Gastroesophageal sphincter (tissue), 4 donors: Measurements from ENCODE around the gene DKK2. TPM values are rescaled to one million over a fixed set of nuclear protein-coding genes. Genes with fewer than 3 reads are reported as not detected.

Source experiments
- ATAC-seq: fragments of 150-250 bp; one replicate; pipeline ENCODE4 v1.9.1; 2016; ENCODE audit warnings: mild to moderate bottlenecking, moderate library complexity
- H3K27ac ChIP-seq, 4 donors: fragments of 200-600 bp; sonication (generic) in 3 of 4; 1 replicate in 3 of 4; 2 replicates in 1 of 4; pipeline ENCODE4 v1.5.1; 2016 to 2019
- H3K27me3 ChIP-seq: fragments of 200-600 bp; sonication (generic); one replicate; pipeline ENCODE4 v1.5.1; 2019
- H3K36me3 ChIP-seq, 2 donors: fragments of 200-600 bp; sonication (generic); one replicate each; pipeline ENCODE4 v1.5.1; 2019; ENCODE audit warnings: control low read depth in 1 of 2
- H3K4me1 ChIP-seq, 3 donors: fragments of 200-600 bp; sonication (generic); 1 replicate in 2 of 3; 2 replicates in 1 of 3; pipeline ENCODE4 v1.5.1; 2016 to 2019; ENCODE audit warnings: control low read depth in 2 of 3
- H3K4me3 ChIP-seq, 2 donors: fragments of 200-600 bp; sonication (generic); one replicate each; pipeline ENCODE4 v1.5.1; 2019; ENCODE audit warnings: mild to moderate bottlenecking in 1 of 2, moderate library complexity in 1 of 2
- H3K9me3 ChIP-seq, 3 donors: fragments of 200-600 bp; sonication (generic); one replicate each; pipeline ENCODE4 v1.5.1; 2017 to 2019; ENCODE audit warnings: control low read depth in 2 of 3
- CTCF ChIP-seq, 4 experiments: fragments of 200-600 bp in 2 of 4; fragments of 450-650 bp in 2 of 4; sonication (generic) in 1 of 4; IDR thresholded peaks; one replicate each; pipeline ENCODE4 v1.5.1; 2017 to 2019; ENCODE audit warnings: antibody characterized with exemption in 4 of 4, mild to moderate bottlenecking in 2 of 4, moderate library complexity in 2 of 4
- EP300 ChIP-seq: sonication (generic); formaldehyde crosslinking; IDR thresholded peaks from one replicate; pipeline ENCODE4 v1.6.1; 2017; ENCODE audit warnings: antibody characterized with exemption, mild to moderate bottlenecking
- POLR2A ChIP-seq, 2 donors: fragments of 450-650 bp; IDR thresholded peaks; one replicate each; pipeline ENCODE4 v1.6.1; 2017; ENCODE audit warnings: antibody characterized with exemption in 2 of 2, mild to moderate bottlenecking in 2 of 2, moderate library complexity in 1 of 2
- POLR2AphosphoS5 ChIP-seq: sonication (generic); formaldehyde crosslinking; IDR thresholded peaks from one replicate; pipeline ENCODE4 v1.6.1; 2017; ENCODE audit warnings: antibody characterized with exemption
- WGBS, 2 donors: methylation state at CpG; one replicate each; pipeline ENCODE4 v1.1.5; 2018; ENCODE audit warnings: low coverage in 1 of 2; 5-methylcytosine and 5-hydroxymethylcytosine counted together
- total RNA-seq, 4 donors: library from RNA; depleted of rRNA; stranded (reverse); fragments of >200 nt; gene quantifications; one replicate each; pipeline ENCODE4 v1.1.0, GENCODE V29; 2016

DKK2 gene
- total RNA-seq, 4 donors from 2014 or later, result 0.27 to 1.8 (median 0.27) TPM; not detected in 1

GRCh38 chr4:107008115-107008514 lies 28.0 kb downstream of the DKK2 start:
- Histone ChIP-seq H3K27ac (no peak overlapping the region), H3K36me3 (no peaks in the 10 kb centered on the region), H3K27me3 (no peaks in the 10 kb centered on the region), H3K4me3 (no peak overlapping the region), H3K4me1 (no peaks in the 10 kb centered on the region), H3K9me3 (no peaks in the 10 kb centered on the region)
- no peak for TF ChIP-seq POLR2A (IDR thresholded peaks at IDR 0.05)
- TF ChIP-seq POLR2AphosphoS5, result no peak
- no peak for TF ChIP-seq EP300
- no peak for ATAC-seq
- WGBS, 2 donors, result 77 to 92% methylated on average over 2 of the region's 2 CpGs

GRCh38 chr4:107006218-107006617 lies 29.9 kb downstream of the DKK2 start:
- Histone ChIP-seq H3K27ac (no peak overlapping the region), H3K36me3 (no peaks in the 10 kb centered on the region), H3K9me3 (no peaks in the 10 kb centered on the region), H3K4me3 (no peak overlapping the region), H3K27me3 (no peaks in the 10 kb centered on the region), H3K4me1 (no peaks in the 10 kb centered on the region)
- no peak for ATAC-seq
- no peak for TF ChIP-seq CTCF (IDR thresholded peaks at IDR 0.05)
- TF ChIP-seq POLR2AphosphoS5, result no peak
- no peak for TF ChIP-seq POLR2A (IDR thresholded peaks at IDR 0.05)
- no peak for TF ChIP-seq EP300

GRCh38 chr4:106996490-106996889 lies 39.6 kb downstream of the DKK2 start:
- no peak for ATAC-seq
- Histone ChIP-seq H3K36me3 (no peaks in the 10 kb centered on the region), H3K4me1 (no peaks in the 10 kb centered on the region), H3K9me3 (no peaks in the 10 kb centered on the region), H3K27me3 (no peaks in the 10 kb centered on the region), H3K4me3 (no peak overlapping the region), H3K27ac (no peak overlapping the region)
- TF ChIP-seq POLR2AphosphoS5 (no peak), POLR2A (IDR thresholded peaks at IDR 0.05) (no peak), CTCF (IDR thresholded peaks at IDR 0.05) (no peak), EP300 (no peak)
- WGBS, 2 donors, result 0% methylated on average over 2 of the region's 2 CpGs

- no peaks in the 10 kb centered on the region for H3K4me1 ChIP-seq
- no peak overlapping the region for H3K27ac ChIP-seq
- 61 to 72% methylated on average over 4 of the region's 4 CpGs for WGBS, 2 donors
- H3K27me3 ChIP-seq, result no peaks in the 10 kb centered on the region
- TF ChIP-seq EP300 (no peak), POLR2AphosphoS5 (no peak), POLR2A (IDR thresholded peaks at IDR 0.05) (no peak)
- no peaks in the 10 kb centered on the region for H3K9me3 ChIP-seq
- H3K36me3 ChIP-seq, result no peaks in the 10 kb centered on the region
- no peak for ATAC-seq
- H3K4me3 ChIP-seq, result no peak overlapping the region
Observed at GRCh38 chr4:106993827-106994226, 42.3 kb downstream of the DKK2 start.

DNA sequence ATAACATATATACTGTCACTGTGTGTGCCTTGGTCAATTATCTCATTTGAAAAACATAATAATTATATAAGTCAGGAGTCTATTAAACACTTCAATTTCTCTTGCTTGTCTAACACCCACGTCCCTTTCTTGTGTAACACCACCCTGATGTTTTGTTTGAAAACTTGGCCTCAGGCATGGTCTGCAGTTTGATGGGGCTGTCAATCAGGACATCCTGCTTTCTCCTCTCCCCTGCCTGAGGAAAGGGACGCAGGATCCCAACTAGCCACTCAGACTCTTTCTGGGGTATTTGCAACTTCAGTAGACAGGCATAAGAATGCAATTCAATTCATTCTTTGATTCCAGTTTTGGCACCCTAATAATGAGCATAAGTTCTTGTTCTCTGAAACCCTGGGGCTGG lies 48.8 kb downstream of the DKK2 start:
- 60 to 65% methylated on average over 2 of the region's 2 CpGs for WGBS, 2 donors
- H3K27me3 ChIP-seq, result no peaks in the 10 kb centered on the region
- no peaks in the 10 kb centered on the region for H3K36me3 ChIP-seq
- no peak overlapping the region for H3K27ac ChIP-seq
- TF ChIP-seq POLR2AphosphoS5 (no peak), CTCF (IDR thresholded peaks at IDR 0.05) (no peak), EP300 (no peak), POLR2A (IDR thresholded peaks at IDR 0.05) (no peak)
- no peaks in the 10 kb centered on the region for H3K4me1 ChIP-seq
- H3K9me3 ChIP-seq, result no peaks in the 10 kb centered on the region
- no peak for ATAC-seq
- no peak overlapping the region for H3K4me3 ChIP-seq

GRCh38 chr4:106986486-106986885 lies 49.6 kb downstream of the DKK2 start:
- H3K4me3 ChIP-seq, result no peak overlapping the region
- H3K27me3 ChIP-seq, result no peaks in the 10 kb centered on the region
- ATAC-seq, result no peak
- H3K36me3 ChIP-seq, result no peaks in the 10 kb centered on the region
- no peaks in the 10 kb centered on the region for H3K4me1 ChIP-seq
- H3K9me3 ChIP-seq, result no peaks in the 10 kb centered on the region
- TF ChIP-seq POLR2AphosphoS5, result no peak
- no peak for TF ChIP-seq CTCF (IDR thresholded peaks at IDR 0.05)
- no peak for TF ChIP-seq EP300
- TF ChIP-seq POLR2A (IDR thresholded peaks at IDR 0.05), result no peak
- 17 to 50% methylated on average over 1 of the region's 1 CpG for WGBS, 2 donors
- no peak overlapping the region for H3K27ac ChIP-seq
